ENCODE measurements around the gene DAZL. TPM values are rescaled to one million over a fixed set of nuclear protein-coding genes. Genes with fewer than 3 reads are reported as not detected.

DAZL gene
- total RNA-seq, 6 experiments from 2014 or later: not detected

GRCh38 chr3:16595778-16596177 lies 9.4 kb downstream of the DAZL start:
- H3K27ac Mint-ChIP-seq: no peak overlapping the region
- H3K4me3 Mint-ChIP-seq: no peak overlapping the region
- H3K4me1 Mint-ChIP-seq (ENCODE audit: low read depth): peaks cover 14% of the 10 kb centered on the region
- H3K36me3 Mint-ChIP-seq (ENCODE audit: low read depth): no peaks in the 10 kb centered on the region
- peaks cover 2% of the 10 kb centered on the region; the same call in 1 of the 2 replicates for H3K27me3 Mint-ChIP-seq (ENCODE audit: insufficient read depth)
- H3K9me3 Mint-ChIP-seq: no peaks in the 10 kb centered on the region
- DNase-seq: no peak
- peak; percentile 9; the same call in 1 of the 2 replicates for TF ChIP-seq CTCF (IDR thresholded peaks at IDR 0.05)

- Mint-ChIP-seq H3K9me3 (no peaks in the 10 kb centered on the region), H3K4me3 (no peak overlapping the region), H3K27ac (no peak overlapping the region), H3K36me3 (ENCODE audit: low read depth) (no peaks in the 10 kb centered on the region), H3K4me1 (ENCODE audit: low read depth) (peaks cover 18% of the 10 kb centered on the region), H3K27me3 (ENCODE audit: insufficient read depth) (peaks cover 2% of the 10 kb centered on the region; the same call in 1 of the 2 replicates)
- no peak for DNase-seq
- no peak for TF ChIP-seq CTCF (IDR thresholded peaks at IDR 0.05)
These were observed 15.2 kb downstream of the DAZL start for GRCh38 chr3:16589867-16590624.

- Mint-ChIP-seq H3K27me3 (ENCODE audit: insufficient read depth) (peaks cover 2% of the 10 kb centered on the region; the same call in 1 of the 2 replicates), H3K27ac (no peak overlapping the region)
- TF ChIP-seq CTCF (IDR thresholded peaks at IDR 0.05): no peak
These were observed 16.1 kb downstream of the DAZL start for GRCh38 chr3:16589120-16589519.

DNA sequence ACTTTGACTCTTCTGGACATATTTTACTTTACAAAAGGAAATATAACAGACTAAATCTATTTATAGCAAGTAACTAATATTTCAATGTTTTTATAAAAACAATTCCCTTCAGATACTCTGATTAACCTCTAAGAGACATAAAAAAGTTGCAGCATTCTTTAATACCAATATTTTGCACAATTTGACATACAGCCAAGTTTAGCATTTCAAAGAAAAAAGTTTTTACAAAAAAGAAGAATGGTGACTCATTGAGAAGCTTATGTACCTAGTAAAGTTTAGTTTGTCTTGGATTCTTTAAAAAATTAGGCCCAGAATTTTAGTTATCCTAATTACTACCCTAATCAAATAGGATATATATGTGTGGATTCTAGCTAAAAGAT lies 17.6 kb downstream of the DAZL start:
- Mint-ChIP-seq H3K4me3 (no peak overlapping the region; the same call in 1 of the 2 replicates), H3K4me1 (ENCODE audit: low read depth) (peaks cover 29% of the 10 kb centered on the region), H3K27ac (peak overlapping the region; percentile 46), H3K9me3 (no peaks in the 10 kb centered on the region), H3K27me3 (ENCODE audit: insufficient read depth) (peaks cover 2% of the 10 kb centered on the region; the same call in 1 of the 2 replicates), H3K36me3 (ENCODE audit: low read depth) (no peaks in the 10 kb centered on the region)
- TF ChIP-seq CTCF (IDR thresholded peaks at IDR 0.05): no peak
- peak; percentile 32 for DNase-seq

More at GRCh38 chr3:16589120-16589519, 16.1 kb downstream of the DAZL start:
- Mint-ChIP-seq H3K9me3 (no peaks in the 10 kb centered on the region), H3K4me1 (ENCODE audit: low read depth) (peaks cover 18% of the 10 kb centered on the region), H3K4me3 (no peak overlapping the region), H3K36me3 (ENCODE audit: low read depth) (no peaks in the 10 kb centered on the region)
- DNase-seq: no peak

DNA sequence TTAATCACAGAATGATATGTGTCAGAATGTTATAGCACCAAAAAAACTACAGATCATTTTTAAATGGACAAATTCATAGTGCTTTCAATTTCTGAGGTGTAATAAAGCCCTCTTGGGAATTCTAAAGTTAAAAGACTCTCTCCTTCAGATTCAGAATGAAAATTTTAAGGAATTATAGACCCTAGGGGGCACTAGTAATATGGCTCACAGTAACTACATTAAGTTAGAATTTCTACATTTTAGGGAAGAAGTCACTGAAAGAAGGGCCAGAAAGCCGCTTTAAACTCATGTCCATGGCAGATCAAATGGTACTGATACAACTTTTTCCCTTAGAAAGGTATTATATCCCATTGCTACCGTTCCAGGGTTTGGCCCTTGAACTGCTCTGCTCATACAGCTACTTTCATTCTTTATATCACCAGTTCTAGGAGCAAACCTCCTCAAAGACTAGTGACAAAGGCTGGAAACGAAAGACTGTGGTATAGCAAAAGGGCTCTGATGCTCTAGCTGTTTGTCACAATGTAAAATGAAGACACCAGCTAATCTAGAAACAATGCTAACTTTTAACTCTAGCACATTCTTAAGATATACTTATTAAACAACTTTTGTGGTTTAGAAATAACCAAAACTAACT lies 18.1 kb downstream of the DAZL start:
- Mint-ChIP-seq H3K4me1 (ENCODE audit: low read depth) (peaks cover 29% of the 10 kb centered on the region), H3K36me3 (ENCODE audit: low read depth) (no peaks in the 10 kb centered on the region), H3K9me3 (no peaks in the 10 kb centered on the region), H3K27me3 (ENCODE audit: insufficient read depth) (peaks cover 2% of the 10 kb centered on the region; the same call in 1 of the 2 replicates), H3K27ac (peak overlapping the region; percentile 46; the same call in 1 of the 2 replicates), H3K4me3 (no peak overlapping the region; the same call in 1 of the 2 replicates)
- TF ChIP-seq CTCF (IDR thresholded peaks at IDR 0.05): peak; percentile 51
- peak; percentile 24 for DNase-seq
